C1 segment of cervical spinal cord (tissue), 14 donors: ENCODE measurements around the gene C1orf115.
"Not testable (repeated sequence)": the region's sequence is repeated elsewhere in the genome, so short reads cannot be mapped to it uniquely, and the experiment has no call there.

Source experiments
- DNase-seq, 14 donors: peaks; one replicate each; lab custom pipeline; 2025; lab: John Stamatoyannopoulos, UW

C1orf115 gene

DNA sequence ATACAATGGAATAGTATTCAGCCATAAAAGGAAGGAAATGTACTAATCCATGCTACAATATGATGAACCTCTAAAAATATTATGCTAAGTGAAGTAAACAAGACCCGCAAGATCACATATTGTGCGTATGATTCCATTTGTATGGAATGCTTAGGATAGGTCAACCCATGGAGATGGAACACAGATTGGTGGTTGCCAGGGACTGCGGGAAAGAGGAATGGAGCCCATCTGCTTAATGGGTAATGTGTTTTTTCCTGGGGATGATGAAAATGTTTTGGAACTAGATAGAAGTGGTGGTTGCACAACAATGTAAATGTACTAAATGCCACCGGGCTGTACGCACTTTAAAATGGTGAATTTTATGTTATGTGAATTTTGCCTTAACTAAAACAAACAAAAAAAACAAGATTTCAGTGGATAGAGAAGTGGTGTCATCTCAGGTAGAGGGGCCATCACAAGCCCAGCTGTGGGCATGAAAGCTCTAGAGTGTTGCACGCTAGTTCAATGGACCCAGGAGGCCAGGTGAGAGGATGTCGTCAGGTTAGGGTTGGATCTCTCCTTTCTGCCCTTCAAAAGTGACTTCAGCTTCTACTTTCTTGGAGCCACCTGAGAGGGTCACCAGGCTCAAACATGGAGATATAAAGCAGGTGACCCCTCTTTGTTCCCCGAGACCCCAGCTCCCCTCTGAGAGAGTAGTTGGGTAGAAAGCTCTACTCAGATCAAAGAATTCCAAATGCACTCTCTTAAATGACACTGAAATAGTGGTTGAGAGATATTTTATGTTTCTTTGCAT is 2.5 kb downstream of the C1orf115 start:
- no peak for DNase-seq

DNA sequence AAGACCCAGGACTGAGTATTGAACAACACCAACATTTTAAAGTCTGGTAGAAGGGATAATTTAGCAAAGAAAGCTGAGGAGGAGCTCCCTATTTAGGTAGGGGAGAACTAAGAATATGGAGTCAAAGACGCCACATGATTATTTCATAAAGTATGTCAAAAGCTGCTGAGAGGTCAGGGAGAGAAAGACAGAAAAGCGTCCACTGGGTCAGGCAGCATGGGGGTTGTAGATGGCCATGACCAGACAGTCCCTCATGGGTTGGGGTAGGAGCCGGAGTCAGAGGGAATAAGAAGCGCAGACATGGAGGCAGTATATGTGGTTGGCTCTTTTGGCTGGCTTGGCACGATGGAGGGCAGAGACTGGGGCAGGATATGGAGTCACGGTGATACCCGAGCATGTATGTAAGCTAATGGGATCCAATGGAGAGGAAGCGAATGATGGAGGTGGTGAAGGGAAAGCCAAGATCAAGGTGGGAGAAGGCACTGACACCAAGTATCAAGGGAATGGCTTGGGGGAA is 4.8 kb downstream of the C1orf115 start:
- no peak for DNase-seq

DNA sequence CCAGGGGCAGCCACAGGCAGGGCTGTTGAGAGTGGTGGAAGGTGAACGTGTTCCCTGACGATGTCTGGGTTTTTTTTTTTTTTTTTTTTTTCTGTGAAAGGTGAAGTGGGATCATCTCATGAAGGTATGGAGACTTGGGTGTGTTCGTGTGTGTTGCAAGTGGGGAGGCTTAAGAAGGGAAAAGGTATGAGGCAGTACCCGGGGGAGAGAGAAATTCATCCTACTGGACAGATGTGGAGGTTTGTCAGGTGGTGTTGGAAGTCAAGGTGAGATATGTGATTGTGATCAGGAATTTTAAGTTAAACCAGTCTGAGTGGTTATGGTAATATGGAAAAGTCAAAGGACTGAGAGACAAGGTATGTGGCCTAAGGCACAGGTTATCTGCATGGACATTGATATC is 5.3 kb downstream of the C1orf115 start:
- DNase-seq, result no peak

DNA sequence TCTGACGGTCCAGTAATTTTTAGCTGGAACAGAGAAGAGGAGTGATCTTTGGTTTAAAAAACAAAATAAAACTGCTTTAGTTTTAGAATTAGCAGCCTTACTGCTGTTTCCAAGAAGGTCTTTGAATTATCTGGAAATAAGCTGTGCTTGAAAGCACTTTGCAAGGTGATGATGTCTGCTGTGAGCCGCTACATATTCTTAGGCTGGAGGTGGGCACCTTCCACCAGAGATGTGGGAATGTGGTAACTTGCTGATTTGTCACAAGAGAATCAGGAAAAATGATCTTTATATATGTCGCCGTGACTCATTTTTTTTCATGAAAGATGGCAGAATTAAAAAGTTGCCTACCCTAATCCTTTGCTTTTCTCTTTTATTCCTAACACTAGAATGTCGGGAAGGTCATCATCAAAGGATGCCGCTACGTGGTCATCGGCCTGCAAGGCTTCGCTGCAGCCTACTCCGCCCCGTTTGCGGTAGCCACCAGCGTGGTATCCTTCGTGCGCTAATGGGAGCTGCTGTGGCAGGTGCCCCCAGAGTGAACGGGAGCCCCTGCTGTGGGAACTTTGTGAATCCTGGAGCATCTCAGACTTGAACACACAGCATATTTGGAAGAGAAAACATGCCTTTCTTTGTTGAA is 6.2 kb downstream of the C1orf115 start:
- DNase-seq, result no peak

DNA sequence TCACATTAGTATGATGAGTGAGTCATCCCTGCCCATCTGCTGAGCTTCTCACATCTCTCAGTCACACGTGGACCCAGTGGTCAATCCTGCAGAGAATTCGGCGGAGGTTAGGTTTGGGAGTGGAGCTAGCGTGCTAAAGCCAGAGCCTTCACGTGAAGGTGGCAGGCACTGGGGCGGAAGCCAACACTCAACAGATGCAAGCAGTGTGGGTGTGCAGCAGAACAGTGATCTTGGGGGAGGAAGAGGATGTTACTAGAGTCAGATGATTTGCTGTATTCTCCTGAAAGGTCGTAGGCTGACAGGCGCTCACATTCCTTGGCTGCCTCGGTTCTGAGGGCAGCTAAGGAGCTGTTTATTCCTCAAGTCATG is 6.7 kb downstream of the C1orf115 start:
- no peak for DNase-seq

DNA sequence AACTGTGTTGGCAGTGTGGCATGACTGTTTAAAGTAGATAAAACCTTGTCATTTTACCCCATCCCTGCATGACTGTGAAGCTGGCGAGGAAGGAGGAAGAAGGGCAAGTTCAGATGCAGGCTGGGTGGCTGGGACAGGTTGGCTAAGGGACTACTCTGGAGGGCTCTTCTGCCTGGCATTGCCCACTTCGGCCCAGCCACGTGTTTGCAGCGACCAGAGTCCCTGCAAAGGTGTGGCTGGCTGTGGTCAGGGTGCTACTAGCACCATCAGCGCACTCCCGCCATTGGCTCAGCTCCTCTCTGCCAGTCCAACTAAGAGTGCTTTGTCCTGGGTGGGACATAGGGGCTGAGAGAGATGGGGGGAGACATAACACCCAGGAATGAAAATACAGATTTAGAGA is 7.2 kb downstream of the C1orf115 start:
- DNase-seq, result no peak

DNA sequence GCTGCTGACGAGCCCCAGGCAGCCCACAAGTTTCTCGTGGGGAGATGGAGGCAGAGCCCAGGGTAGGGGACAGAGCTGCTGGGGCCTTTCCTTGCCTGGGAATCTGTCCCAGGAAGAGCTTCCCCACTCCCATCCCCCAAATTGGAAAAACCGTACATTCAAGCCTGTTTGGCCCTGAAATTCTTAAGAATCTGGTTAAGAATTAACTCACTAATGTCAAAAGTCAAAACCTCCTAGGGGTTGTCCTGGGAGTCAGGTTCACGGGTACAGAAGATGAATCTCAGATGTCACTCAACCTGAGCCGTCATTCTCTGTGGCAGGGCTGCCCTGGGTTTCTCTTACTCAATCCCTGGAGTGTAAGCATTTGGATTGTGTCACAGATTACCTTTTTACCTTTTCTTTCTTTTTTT is 8.4 kb downstream of the C1orf115 start:
- no peak for DNase-seq

DNA sequence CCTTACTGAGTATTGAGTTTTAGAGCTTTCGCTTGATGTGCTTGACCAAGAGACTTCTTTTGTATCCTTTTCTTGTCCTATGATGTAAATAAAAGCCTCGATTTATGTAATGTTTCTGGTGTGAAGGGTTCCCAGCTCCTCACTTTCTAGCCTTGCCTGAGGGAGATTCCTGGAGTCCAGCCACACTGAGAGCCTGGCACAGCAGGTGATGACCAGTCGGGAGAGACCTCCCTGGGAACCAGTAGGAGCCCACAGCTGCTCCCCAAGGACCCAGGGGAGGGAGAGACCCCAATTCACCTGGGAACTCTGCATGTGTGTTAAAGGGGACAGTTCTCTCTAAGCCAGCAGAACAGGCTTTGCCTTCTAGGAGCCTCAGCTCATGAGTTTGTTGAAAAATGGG is 8.9 kb downstream of the C1orf115 start:
- no peak for DNase-seq

DNA sequence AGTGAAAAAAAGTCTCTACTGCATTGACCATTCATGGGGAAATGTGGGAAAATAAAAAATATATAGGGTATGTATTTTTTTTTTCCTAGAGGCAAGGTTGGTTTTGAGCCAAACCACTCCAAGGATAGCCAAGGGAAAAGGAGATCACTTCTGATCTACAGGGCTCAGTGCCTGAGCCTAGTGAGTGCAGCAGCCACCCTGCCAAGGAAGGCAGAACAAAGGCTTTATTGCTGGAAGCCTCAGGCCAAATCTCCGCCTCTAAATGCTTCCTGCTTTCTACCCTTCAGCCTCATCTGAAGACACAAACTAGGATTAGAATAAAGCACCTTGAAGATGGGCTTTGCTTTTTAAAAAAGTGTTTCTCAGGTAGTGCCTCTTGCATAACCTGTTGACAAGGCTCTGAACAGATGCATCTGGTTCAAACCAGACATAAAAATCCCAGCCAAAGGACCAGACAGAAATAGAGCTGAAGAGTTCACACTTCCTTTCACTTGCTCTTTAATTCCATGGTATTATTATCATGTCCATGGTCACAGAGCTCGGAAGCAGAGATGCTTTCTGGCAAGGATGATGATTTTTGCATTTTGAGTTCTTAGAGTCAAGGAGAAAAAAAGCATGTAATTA is 10.5 kb downstream of the C1orf115 start:
- DNase-seq, result peak in 1 of 14 donors; percentile 24

DNA sequence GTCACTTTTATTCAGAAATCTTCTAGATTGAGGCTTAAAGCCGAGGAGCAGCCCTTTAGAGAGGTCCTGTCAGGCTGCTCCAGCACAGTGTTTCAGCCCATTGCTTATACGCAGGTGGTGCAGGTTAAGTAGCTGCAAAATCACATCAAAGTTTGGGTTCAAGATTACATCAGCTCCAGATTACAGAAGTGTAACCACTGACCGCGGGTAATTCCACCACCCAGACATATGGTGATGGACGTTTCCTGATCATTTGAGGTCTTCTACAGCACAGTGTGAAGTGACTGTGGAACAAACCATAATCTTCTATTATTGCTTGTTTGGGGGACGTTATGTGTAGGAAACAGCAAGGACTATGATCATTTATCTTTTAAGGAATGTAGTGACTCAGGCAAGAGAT is 11.8 kb downstream of the C1orf115 start:
- DNase-seq, result no peak

DNA sequence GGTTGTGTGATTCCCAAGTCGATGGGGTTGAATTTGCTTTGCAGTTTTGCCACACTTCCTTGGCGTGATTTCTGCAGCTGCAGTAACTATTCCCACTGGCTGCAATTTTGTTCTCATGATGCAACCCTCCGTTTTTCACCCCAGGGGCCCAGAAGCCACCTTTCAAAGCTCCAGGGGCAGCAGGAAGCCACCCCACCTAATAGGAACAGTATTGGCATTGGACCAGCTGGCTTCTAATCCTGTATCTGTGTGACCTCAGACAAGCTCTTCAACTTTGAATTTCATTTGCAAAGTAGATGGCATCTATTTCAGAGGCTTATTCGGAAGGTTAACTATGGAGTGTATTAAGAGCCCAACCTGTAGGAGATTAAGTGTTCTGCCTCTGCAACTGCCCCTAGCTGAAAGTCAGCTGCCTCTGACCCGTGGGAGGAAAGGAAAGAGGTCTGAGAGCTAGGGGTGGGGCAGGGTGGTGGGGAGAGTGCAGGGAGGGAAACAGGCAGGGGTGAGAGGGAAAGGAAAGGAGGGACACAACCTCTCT is 12.6 kb downstream of the C1orf115 start:
- DNase-seq, result no peak

DNA sequence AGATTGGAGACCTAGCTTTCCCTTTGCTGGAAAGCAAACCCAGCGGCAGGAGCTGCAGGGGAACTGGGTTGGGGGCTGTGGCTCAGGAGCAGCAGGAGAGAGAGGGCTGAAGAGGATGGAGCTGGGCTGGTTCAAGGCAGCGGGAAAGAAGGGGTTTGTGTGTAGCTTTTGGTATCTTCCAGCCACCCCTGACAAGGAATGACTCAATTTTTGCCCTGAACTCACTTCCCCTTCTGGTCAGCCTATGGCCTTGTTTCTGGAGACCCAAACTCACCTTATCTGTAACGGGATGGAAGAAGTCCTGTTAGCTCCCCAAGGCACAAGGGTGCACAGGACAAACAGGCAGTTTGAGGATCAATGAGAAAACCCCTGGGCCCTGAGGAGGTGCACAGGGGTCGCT is 13.1 kb downstream of the C1orf115 start:
- no peak for DNase-seq

DNA sequence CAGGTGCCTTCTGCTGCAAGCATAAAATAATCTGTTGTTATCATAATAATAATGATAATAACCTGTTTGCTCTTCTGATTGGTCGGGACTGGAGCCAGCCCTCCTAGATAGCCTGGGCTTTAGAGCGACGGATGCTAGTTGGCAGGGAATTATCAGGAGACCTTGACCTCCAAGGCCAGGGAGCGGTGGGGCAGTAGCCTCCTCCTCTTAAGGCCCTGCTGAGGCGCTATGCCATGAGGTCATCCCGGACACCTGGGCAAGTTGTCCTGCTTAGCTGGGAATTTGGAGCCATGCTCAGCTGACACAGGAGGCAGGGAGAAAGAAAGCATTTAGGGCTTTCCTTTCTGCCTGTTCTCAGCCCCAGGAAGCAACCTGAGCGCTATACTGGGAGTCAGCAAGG is 15.6 kb downstream of the C1orf115 start:
- no peak for DNase-seq

DNA sequence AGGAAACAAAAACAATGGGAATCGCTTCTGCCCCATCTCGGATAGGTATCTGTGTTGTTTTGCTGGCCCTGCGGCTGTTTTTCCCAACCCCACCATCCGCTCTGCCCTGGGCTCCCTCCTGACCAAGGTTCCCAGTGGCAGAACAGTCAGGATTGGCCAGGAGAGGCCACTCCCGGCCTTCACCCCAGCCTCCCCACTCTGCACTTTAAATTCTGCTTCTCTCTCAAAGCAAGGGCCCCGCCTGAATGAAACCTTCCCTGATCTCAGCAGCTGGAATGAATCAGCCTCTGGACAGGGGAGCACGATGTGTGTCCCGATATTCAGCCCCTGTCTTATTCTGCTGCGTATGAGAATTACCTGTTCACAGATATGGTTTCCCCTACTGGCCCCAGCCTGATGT is 16.3 kb downstream of the C1orf115 start:
- no peak for DNase-seq

DNA sequence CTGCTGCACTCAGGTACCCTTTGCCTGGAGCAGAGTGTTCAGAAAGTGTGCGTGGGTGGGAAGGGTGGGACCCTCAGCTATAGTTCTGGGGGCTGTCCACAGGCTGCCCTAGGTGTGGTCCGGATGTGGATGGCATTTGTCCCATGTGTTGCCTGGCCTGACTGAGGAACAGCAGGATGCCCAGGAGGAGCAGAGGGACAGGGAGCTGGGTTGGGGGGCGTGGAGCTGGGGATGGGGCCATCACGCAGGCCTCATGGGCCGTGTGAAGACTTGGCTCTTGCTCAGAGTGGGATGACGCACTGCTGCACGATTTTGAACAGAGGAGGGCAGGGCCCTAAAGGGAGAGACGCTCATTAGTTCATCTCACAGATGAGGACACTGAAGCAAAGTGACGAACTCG is 17.0 kb downstream of the C1orf115 start:
- no peak for DNase-seq

DNA sequence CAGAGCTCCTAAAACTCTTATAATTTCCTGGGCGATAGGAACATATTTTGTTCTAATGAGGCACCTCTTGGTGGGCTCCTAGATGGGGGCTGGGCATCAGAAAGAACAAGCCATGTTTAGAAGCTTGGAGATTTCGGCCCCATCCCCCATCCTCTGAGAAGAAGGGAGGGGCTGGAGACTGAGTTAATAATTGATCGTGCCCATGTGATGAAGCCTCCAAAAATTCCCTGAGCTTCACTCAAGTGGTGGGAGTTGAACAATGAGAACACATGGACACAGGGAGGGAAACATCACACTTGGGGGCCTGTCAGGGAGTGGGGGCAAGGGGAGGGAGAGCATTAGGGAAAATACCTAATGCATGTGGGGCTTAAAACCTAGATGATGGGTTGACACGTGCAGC is 18.1 kb downstream of the C1orf115 start:
- DNase-seq, result no peak

DNA sequence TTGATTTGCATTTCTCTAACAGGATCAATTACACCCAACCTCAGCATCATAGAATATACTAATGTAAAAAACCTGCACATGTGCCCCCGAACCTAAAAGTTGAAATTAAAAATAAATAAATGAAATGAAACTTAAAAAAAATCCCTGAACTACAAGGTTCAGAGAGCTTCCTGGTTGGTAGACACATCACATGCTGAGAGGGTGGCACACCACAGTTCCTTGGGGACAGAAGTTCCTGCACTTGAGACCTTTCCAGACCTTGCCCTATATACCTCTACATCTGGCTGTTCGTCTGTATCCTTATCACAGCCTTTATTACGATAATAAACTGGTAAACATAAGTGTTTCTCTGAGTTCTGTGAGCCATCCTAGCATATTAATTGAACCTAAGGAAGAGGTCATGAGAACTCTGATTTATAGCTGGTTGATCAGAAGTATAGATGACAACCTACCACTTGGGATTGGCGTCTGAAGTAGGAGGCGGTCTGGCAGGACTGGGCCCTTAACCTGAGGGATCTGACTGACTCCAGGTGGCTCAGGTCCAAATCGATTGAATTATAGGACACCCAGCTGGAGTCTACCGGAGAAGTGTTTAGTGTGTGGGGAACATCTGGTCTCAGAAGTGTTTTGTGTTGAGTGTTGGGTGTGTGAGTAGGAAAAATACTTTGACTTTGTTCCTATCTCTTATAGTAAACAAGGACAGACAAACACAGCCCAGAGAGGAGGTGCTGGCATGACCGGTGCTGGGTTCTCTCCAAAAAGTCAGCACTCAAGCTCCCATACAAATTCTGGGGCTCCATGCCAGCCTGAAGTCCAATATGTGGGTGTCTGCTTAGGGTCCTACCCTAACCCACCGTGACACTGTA is 19.0 kb downstream of the C1orf115 start:
- no peak for DNase-seq

DNA sequence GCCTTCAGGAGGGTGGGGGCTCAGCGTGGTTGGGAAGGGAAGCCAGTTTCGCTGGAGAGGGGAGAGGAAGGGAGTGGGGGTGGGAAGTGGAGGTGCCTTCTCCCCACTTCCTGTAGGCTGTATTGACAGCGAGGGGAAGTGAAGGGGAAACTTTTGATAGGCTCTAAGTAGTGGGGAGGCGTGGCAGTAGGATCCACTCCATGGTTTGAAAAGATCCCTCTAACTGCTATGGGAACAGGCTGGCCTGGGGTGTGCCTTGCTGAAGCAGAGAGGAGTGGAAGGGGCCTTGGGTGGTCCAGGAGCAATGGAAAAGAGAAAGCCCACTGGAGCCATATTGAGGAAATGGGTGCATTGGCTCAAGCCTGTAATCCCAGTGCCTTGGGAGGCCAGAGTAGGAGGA is 20.2 kb downstream of the C1orf115 start:
- no peak for DNase-seq

DNA sequence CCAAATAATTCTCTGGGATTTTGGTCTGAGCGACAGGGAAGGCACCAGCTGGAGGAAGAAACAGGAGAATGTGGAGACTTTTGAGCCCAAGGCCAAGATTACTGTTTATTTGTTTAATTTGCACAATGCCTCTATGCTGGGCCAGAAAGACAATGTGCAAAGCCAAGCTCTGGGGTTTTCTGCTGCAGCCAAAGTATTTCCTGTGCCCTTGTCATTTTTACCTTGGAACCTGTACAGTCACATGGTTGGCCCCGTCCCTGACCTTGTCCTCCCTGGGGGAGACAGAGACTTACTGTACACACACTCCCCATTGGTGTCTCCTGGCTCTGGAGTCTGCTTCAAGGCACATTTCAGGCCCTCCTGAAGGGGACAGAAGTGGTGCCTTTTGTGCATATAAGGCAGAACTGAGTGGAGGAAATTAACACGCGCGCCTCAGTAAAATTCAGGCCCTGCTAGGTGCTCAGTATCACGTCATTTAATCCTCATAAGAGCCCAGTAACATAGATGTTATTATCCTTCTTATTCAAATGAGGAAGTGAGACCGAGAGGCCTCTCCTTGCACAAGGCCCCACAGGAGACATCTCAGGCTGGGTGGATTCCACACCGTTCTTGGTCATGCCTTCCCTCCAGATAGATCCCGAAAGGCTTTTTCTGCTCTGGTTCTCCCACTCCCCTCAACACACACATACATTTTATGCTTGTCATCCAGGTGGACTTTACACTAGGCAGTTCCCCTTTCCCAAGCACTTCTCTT is 21.1 kb downstream of the C1orf115 start:
- no peak for DNase-seq

DNA sequence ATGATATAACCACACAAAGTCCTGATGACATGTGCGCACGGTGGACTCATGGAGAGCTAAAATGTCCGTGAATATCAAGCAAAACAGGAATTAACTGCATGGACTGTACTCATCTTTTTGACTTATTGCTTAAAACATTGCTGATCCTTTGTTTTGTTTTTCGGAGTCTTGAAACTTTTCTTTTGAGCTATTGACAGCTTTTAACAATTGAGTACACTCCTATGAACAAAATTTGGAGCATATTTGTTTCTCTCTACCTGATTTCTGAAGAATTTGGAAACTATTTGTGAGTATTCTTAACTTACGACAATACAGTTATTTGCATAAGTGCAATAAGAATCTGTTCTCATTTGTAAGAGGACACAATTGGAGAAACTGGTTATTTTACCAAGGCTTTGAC is 25.8 kb downstream of the C1orf115 start:
- not testable (repeated sequence) for DNase-seq
